NCI-H2029 (cell line): ENCODE results near the gene PSMD7.

Experiments
- DNase-seq: peaks from one replicate; lab custom pipeline; 2025; lab: John Stamatoyannopoulos, UW

PSMD7 gene

DNA sequence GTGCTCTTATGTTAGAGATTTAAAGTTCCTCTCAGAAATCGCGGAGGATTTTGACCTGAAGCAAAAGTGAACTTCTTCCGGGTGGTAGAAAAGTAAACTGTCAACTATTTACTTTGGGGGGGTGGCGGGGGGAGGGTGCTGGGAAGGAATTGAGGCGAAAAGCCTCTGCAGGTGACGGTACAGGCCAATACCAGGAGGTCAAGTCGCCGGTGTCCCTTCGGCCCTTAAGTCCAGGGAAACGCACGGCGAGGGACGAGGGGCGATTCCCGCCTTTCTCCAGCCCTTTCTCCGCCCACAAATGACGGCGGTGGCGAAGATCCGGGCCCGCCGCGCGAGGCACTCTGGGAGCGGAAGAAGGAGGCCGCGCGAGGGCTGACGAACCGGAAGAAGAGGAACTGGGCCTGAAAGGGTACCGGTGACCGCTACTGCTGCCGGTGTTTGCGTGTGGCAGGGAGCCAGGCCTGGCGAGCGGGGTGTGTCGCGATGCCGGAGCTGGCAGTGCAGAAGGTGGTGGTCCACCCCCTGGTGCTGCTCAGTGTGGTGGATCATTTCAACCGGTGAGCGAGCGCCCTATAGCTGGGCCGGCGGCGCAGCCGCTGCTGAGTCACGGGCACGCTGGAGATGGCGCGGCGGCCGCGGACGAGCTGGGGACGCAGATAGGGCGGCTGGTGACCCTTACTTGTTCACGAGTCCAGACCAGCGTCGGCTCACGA is at the start of gene PSMD7:
Gene PSMD7, plus strand, starts transcription at position 383 of the 713 bp plus-strand sequence. Its CDS starts 101 bp downstream, at position 484.
- peak; percentile 72 for DNase-seq

DNA sequence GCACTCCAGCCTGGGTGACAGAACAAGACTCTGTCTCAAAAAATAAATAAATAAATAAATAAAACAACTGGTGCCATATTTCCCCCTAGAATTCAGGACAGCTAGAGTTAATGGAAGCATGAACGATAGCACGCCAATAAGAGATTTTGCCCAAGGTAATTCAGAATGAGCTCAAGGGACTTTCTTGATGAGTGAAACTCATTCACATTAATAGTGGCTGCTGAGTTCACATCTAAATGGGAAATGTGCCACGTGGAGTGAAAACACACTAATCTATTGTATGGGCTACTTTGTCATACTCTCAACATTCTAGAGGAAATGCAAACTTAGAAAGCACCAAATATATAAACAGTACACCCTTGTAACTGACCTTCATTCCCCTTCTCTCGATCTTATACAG is 47.4 kb upstream of the PSMD7 start:
- DNase-seq, result no peak

DNA sequence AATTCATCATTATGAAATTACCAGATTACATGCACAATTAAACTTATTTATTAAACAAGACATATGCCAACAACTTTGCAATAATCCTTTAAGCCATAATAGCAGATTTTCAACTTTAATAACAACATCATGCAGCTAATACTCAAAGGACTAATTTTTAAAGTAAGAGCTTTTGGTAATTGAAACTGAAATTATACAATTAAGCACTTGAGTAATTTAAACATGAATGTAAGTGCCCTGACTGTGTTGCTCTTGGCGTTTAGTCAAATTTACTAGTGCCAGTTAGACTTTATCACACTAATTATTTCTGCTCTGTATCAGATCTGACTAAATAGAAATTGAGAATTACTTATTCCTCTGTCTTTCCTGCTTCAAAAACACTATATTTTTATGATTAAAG is 46.8 kb upstream of the PSMD7 start:
- no peak for DNase-seq

DNA sequence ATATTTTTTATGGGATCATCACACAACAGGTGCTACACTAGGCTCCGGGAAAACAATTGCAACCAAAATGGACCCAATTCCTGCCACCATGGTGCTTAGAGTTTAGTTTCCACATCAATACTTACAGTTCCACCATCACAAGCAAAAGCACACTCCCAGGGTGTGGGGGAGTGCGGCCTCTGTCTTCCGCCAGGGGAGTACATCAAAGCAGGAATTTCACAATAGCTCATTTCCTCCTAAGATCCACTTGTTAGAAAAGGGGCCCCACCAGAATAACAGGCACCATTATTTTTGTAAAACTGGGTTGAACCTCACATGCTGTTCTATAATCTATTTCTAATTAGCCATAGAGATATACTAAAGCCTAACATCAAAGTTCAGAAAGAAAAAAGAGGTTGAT is 44.3 kb upstream of the PSMD7 start:
- no peak for DNase-seq

DNA sequence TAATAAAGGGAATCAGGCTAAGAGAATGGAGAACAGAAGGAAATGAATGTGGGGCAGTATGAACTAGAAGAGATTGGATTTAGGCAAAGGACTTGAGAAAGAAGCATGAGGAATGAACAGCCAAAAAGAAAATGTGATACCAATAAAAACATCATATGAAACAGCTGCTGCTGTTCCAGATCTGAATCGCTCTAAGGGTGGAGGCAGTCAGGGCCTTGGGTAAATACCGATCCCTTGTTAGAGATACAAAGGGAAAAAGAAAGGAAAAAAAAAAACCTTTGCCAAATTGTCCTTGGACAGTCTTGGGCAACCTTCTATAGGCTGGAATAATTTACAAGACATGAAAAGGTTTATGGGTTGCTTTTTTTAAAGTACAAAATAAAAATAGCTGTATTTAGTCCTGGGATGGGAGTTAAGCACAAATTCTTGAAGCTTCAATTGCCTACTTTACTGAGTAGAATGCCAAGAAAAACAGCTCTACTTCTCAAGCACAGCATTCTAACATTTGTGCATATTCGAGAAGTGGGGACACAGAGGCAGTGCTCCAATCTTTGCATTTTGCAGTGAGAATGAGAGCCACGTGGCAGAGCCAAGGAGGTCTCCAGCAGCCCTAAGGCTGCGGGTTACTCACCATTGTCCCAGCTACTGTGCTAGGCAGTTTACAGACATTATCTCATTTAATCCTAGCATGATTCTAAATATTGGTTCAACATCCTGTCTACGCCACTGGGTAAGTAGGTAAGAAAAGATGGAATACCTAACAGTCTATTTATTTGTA is 43.3 kb upstream of the PSMD7 start:
- DNase-seq, result no peak

DNA sequence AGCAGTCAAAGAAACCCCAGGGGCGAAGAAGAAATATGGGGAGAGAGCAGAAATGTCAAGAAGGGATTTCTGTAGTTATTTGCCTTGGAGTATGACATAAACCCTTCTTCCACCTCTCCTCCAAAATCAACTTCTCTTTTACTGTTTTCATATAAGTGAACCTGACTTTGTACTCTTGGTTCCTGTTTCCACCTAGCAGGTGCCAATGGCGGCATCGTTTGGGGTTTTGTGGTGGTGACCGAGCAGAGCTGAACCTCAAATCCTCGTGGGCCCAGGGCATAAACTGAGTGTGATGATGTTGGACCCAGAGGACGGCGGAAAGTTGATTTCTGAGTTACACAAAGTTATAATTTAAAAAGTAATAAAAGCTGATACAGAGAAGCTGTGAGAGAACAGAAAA is 39.6 kb upstream of the PSMD7 start:
- DNase-seq, result no peak

DNA sequence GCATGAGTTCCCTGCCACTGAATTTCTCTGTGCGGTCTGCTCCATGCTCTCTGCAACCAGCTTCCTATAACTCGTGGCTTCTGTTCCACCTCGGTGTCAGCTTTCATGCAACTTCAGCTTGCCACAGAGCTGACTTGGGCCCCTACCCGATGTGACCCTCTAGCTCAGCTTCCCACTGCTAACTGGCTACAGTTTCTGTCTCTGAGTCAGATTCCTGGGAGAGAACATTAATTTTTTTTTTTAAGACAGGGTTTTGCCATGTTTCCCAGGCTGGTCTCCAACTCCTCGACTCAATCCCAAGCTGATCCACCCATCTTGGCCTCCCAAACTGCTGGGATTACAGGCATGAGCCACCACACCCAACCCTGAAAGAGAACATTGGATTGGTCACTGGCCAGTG is 35.5 kb upstream of the PSMD7 start:
- no peak for DNase-seq

DNA sequence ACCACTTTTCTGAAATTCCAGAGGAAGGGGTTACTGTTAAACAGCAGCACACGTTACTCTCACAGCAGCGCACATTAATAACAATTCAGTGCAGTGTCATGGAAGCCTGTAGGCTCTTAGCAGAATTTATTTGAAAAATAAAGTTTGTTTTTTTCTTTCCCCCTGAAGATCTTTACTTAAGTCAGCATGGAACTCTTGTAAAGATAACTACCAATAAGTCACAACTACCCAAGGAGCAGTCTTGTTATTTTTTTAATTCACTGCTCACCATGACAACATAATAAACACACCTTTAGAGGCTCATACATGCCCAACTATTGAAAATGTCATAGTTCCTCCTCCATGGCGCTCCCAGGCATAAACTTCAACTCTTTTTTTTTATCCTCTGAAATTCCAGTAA is 31.8 kb upstream of the PSMD7 start:
- DNase-seq, result no peak

DNA sequence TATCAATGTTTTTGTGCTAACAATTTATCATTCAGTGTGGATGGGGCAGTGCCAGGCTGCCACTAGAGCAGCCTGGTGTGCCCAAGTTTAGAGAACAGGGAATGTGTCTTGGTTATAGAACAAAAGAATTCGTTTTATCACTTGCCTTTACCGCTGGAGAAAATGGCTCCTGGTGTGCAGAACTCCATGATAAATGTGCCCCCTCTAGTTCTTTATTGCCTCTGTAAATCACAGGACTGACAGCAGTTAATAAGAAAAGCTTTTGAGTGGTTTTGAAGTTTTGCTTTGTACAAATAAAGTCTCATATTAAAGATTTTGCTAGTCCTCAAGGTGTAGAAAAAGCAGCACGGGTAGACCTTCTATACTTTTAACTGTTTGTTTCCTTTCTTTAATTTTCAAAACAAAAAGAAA is 28.2 kb upstream of the PSMD7 start:
- no peak for DNase-seq

DNA sequence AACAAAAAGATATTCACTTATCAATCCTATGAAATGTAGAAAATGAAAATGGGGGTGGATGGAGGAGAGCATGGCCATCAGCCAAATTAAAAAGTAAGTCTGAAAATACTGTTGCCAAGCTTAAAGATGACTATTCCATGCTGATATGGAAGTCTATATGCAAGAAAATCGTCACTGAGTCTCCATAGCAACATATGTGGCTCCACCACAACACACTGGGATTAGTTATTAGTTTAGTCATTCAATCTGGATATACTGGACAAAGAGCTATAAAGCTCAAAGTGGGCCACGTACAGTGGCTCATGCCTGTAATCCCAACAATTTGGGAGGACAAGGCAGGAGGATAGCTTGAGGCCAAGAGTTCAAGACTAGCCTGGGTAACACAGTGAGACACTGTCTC is 24.7 kb upstream of the PSMD7 start:
- DNase-seq, result no peak

DNA sequence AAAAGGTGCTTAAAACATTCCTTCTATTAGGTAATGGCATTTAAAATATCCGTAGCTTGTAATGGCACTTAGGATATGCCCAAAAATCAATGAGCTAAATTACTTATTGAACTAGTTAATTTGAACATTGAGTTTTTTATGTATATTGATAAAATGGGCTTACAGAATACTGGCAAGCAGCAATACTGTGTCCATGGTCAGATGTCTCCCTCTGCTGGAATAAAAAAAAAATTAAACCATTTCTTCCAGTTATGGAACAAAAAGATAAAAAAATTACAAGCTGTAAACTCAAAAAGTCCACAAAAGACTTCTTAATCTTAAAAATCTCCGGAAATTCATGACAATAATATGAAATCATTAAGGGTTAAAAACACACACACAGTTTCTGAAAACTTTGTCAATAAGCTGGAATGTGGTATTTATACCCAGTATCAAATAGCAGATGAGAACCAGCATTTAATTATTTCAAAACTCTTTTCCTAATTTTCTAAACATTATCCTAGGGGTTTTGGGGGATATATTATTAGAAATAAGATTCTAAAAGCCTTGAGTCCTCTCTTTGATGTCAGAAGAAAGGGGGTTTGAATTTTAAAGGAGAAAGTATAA is 21.5 kb upstream of the PSMD7 start:
- DNase-seq, result no peak

DNA sequence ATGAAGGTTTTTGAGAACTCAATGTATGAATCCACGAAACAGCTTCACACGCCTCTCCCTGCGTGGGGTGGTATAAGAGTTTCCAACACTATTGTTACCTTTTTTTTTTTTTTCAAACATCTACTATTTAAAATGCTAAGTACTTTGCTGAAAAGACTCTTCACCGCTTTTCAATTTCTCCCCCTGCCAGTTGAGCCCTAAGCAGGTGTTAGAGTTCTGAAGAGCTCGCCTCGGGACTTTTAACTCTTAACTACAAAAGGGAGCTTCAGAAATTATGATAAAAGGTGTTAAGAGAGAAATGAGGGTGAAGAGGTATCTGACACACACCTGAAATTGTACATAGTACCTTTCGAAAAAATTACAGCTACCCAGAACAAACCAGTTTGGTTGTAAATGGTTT is 20.9 kb upstream of the PSMD7 start:
- DNase-seq, result no peak

DNA sequence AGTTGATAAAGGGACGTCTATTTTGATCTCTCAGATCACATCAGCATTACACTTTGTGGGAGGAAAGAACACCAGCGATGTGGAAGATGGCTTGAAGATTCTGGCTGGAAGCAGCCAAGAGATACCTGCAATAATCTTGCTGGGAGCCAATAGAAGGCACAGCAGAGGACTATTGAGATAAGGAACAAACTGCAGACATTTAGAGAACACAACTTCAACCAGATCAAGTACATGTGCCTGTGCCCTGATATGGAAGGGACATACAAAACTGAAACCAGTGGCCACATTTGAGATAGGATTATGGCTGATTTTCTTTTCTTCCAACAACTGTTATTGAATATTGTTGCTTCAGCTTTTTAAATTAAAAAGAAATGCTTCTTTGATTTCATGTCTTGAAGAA is 18.6 kb upstream of the PSMD7 start:
- DNase-seq, result no peak

DNA sequence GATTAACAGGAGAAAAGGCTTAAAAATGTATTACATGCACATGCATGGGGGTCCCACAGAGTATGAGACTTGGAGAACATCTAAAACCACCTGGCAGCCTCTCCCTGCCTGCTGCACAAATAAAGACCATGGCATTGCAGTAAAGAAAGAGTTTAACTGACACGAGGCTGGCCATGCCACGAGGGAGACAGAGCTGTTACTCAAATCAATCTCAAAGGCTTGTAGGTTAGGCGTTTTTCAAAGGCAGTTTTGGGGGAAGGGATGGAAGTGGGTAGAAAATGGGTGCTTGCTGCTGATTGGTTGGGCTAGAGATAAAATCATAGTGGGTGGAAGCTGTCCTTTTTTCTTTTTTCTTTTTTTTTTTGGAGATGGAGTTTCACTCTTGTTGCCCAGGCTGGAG is 17.3 kb upstream of the PSMD7 start:
- no peak for DNase-seq

DNA sequence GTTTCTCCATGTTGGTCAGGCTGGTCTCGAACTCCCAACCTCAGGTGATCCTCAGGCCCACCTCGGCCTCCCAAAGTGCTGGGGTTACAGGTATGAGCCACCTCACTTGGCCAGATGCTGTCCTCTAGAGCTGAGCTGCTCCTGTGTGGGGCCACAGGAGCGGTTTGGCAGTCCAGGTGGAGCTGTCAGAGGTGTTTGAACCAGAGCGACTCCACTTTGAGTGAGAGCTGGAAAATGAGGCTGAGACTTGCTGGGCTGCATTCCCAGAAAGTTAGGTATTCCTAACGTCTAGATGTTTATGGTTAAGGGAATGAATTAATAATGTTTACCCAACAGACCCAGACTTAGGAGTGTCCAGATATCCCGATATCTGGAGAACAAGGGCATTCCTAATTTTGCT is 16.8 kb upstream of the PSMD7 start:
- DNase-seq, result no peak

DNA sequence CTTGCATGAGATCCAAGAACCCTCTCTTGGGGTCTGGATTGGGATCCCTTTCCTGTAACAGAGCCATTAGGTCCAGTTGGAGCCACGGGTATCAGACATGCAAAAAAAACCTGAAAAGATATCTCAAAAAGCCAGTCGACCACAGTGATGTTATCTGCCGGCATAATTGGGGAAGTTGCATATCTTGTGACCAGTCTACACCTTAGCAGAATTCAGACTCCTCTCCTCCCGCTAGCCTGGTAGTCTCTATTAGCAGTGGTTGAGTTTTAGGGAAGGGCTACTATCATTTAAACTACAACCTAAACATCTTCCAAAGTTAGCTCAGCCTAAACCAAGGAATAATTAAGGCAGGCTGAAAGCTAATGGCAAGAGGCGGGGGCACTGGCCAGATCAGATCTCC is 16.2 kb upstream of the PSMD7 start:
- no peak for DNase-seq

DNA sequence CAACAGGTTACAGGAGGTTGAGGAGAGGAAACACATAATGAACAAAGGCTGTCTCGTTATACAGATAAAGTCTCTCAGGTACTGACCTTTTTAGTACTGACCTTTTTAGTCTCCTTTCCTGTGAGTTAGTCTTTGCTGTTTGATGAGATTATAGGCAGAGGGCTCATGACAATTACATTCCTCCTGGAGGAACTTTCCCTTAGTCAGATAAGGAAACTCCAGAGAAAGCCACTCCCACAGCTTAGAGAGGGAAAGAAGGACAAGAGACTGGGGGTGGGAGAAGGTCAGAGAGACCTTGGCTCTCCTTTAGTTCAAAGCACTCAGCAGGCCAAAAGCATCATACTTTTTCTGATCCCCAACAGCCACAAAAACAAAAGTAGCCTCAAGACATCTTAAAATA is 15.3 kb upstream of the PSMD7 start:
- DNase-seq, result no peak

DNA sequence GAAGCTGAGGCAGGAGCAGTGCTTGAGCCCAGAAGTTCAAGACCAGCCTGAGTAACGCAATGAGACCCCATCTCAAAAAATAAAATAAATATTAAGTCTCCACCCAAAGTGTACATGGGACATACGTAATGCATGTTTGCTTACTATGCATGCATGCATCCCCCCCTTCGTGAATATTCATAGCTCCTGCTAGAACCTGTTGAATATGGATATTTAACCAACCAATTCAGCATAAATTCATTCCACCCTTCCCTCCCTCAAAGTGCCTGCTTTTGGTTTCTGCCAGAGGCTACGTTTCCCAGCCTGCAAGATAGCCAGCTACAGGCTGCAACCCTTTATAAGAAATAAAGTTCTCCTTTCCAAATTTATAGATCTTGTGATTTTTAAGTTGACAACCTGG is 12.9 kb upstream of the PSMD7 start:
- DNase-seq, result no peak

DNA sequence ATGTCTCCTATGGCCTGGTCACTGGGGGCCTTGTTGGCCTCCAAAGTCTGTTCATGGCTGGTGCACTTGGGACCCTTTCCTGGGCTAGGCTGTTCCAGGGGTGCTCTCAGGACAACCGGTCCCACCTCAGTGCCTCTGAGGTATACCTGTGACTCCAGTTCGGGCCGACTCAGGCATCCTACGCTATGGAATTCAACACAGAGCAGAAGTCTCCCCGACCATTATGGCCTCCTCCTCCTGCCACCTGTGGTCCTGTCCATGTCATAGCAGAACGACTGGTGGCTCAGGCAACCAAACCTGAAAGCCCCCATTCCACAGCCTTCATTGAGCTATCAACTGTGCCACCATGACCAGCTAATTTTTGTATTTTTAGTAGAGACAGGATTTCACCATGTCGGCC is 8.5 kb upstream of the PSMD7 start:
- no peak for DNase-seq

DNA sequence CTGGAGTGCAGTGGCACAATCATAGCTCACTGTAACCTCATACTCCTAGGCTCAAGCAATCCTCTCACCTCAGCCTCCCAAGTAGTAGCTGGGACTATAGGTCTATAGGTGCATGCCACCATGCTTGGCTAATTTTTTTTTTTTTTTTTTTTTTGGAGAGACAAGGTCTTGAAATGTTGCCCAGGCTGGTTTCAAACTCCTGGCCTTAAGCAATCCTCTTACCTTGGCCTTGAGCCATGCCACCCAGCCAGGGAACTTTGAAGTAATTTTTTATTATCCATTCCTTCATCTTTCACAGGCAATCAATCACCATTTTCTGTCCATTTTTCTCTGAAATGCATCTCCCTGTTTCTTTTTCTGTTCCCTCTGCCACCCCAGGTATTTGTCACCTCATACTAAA is 6.3 kb upstream of the PSMD7 start:
- DNase-seq, result no peak

DNA sequence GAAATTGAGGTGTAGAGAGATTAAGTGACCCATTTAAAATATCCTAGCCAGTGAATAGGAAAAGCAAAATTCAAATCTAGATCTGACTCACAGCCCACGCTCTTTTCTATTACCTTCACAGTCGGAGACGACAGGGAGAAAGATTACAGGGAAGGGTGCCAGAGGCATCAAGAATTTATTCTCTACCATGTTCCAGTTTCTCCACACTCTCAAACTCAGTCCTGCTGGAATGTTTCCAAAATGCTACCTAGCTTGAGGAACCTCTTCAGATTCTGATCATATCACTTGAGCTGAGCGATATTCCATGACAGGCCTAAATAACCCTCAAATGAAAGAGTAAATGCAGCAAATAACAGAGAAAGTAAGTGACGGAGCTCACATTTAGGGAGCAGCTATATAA is 5.4 kb upstream of the PSMD7 start:
- no peak for DNase-seq

DNA sequence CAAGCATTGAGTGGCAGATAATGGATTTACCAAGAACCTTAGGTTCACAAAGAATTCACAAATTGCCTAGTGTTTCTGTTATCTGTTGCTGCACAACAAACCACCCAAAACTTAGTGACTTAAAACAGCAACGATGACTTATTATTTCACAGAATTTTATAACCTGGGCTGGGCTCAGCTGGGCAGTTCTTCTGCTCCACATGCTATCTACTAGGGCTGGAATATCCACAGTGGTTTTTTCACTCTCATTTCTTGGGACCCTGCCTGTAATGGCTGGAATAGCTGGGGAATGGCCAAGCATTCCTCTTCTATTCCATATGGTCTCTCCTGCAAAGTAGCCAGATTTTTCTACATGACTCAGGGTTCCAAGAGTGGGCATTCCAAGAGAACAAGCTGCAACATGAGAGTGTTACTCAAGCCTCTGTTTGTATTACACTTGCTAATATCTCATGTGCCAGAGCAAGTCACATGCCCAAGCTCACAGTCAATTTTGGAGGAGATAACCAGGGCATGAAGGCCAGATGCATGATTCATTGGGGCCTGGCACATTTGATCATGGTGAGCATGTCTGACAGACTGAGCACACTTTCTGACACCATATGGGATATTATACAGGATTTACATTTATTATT is 4.9 kb upstream of the PSMD7 start:
- DNase-seq, result no peak

DNA sequence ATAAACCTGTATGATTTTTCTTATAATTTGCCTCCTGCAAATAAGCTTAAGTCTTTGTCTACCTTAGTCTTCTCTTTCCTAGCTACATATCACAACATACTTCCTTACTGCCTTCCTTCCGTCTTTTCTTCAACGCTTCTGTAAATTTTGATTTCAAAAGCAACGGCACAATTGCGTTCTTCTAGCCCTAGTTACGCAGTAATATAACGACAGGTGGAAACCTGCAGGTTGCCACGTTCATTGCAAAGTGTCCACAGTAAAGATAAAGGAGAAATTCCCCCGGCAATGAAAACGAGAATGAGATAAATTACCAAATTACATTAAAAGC is 546 bp upstream of the PSMD7 start:
- no peak for DNase-seq
